HG03520 (cell line): ENCODE measurements around the gene PRAMEF18.
"Not testable (repeated sequence)": the region's sequence is repeated elsewhere in the genome, so short reads cannot be mapped to it uniquely, and the experiment has no call there.

ENCODE experiments used
- ATAC-seq: cut with Tn5 transposase; IDR thresholded peaks from one replicate; pipeline ENCODE4 v1.9.1; 2021; ENCODE audit warnings: mild to moderate bottlenecking, moderate library complexity; ENCODE audit not compliant: unreplicated experiment

The PRAMEF18 gene

GRCh38 chr1:13225675-13226204 lies at the start of gene PRAMEF18:
Gene PRAMEF18 (minus strand): TSS chr1:13226154. CDS start chr1:13226106, 48 bp downstream.
- ATAC-seq: not testable (repeated sequence)

- not testable (repeated sequence) for ATAC-seq
These were observed 39.2 kb upstream of the PRAMEF18 start for GRCh38 chr1:13265124-13265523.

GRCh38 chr1:13253898-13254297 lies 27.9 kb upstream of the PRAMEF18 start, which contains the start of gene PRAMEF5:
Gene PRAMEF5 (plus strand): TSS chr1:13254198. CDS start chr1:13259269, 5,071 bp downstream.
- not testable (repeated sequence) for ATAC-seq

GRCh38 chr1:13247122-13247521 lies 21.2 kb upstream of the PRAMEF18 start:
- not testable (repeated sequence) for ATAC-seq

GRCh38 chr1:13246554-13246871 lies 20.6 kb upstream of the PRAMEF18 start:
- ATAC-seq: not testable (repeated sequence)

GRCh38 chr1:13245841-13246553 lies 20.0 kb upstream of the PRAMEF18 start:
- not testable (repeated sequence) for ATAC-seq

GRCh38 chr1:13243536-13244263 lies 17.7 kb upstream of the PRAMEF18 start:
- ATAC-seq: not testable (repeated sequence)

GRCh38 chr1:13239633-13240032 lies 13.7 kb upstream of the PRAMEF18 start:
- ATAC-seq: not testable (repeated sequence)

- ATAC-seq: not testable (repeated sequence)
These were observed 11.6 kb upstream of the PRAMEF18 start for GRCh38 chr1:13237572-13237971.

GRCh38 chr1:13234057-13234456 lies 8.1 kb upstream of the PRAMEF18 start:
- not testable (repeated sequence) for ATAC-seq

GRCh38 chr1:13232056-13232455 lies 6.1 kb upstream of the PRAMEF18 start:
- ATAC-seq: not testable (repeated sequence)

GRCh38 chr1:13231061-13231750 lies 5.3 kb upstream of the PRAMEF18 start:
- ATAC-seq: not testable (repeated sequence)

- not testable (repeated sequence) for ATAC-seq
These were observed 4.6 kb upstream of the PRAMEF18 start for GRCh38 chr1:13230601-13231000.

- ATAC-seq: not testable (repeated sequence)
These were observed 4.1 kb upstream of the PRAMEF18 start for GRCh38 chr1:13230096-13230495.

- ATAC-seq: no peak
These were observed 2.4 kb upstream of the PRAMEF18 start for GRCh38 chr1:13228343-13228781.

GRCh38 chr1:13227271-13228055 lies 1.5 kb upstream of the PRAMEF18 start:
- ATAC-seq: not testable (repeated sequence)

GRCh38 chr1:13224480-13225060 lies 1.4 kb downstream of the PRAMEF18 start:
- ATAC-seq: no peak

GRCh38 chr1:13222788-13223187 lies 3.2 kb downstream of the PRAMEF18 start:
- ATAC-seq: not testable (repeated sequence)

GRCh38 chr1:13219203-13219602 lies 6.8 kb downstream of the PRAMEF18 start:
- not testable (repeated sequence) for ATAC-seq

- not testable (repeated sequence) for ATAC-seq
These were observed 9.3 kb downstream of the PRAMEF18 start for GRCh38 chr1:13216619-13217018.
